ENCODE measurements around the gene ATAD5.
"Not testable (repeated sequence)": the region's sequence is repeated elsewhere in the genome, so short reads cannot be mapped to it uniquely, and the experiment has no call there.

- TF ChIP-seq POLR2A, CTCF (IDR thresholded peaks at IDR 0.05): not testable (repeated sequence)
These were observed 78.4 kb downstream of the ATAD5 start for GRCh38 chr17:30910151-30910550.
